HepG2 (cell line): ENCODE results near the gene SH3YL1. TPM values are rescaled to one million over a fixed set of nuclear protein-coding genes. Genes with fewer than 3 reads are reported as not detected.

Experiments
- CC2D1A ChIP-seq: sonication (generic); formaldehyde crosslinking; IDR thresholded peaks from 2 replicates; pipeline ENCODE4 v1.8.1; 2023; ENCODE audit warnings: mild to moderate bottlenecking, missing genetic modification reagents
- ESRRA ChIP-seq: sonication (generic); formaldehyde crosslinking; IDR thresholded peaks from 2 replicates; pipeline ENCODE4 v1.5.1; 2020; ENCODE audit warnings: mild to moderate bottlenecking, low read depth, missing genetic modification reagents
- FOXP1 ChIP-seq, 2 experiments: fragments of 450-650 bp in 1 of 2; IDR thresholded peaks; 2 replicates each; pipeline ENCODE4 v1.6.1; 2017 to 2018; ENCODE audit warnings: antibody characterized with exemption in 1 of 2
- GABPA ChIP-seq, 2 experiments: IDR thresholded peaks; 2 replicates each; pipeline ENCODE4 v1.6.1; 2011 to 2016; ENCODE audit warnings: low read depth in 2 of 2, low read length in 1 of 2, missing biosample characterization in 1 of 2, missing genetic modification characterization in 1 of 2
- GTF3A ChIP-seq: sonication (generic); formaldehyde crosslinking; conservative IDR thresholded peaks from 2 replicates; pipeline ENCODE4 v1.4.0; 2020; ENCODE audit warnings: mild to moderate bottlenecking, missing genetic modification reagents
- HHEX ChIP-seq: IDR thresholded peaks from 2 replicates; pipeline ENCODE4 v1.6.1; 2016; ENCODE audit warnings: control low read depth
- MEIS1 ChIP-seq: sonication (generic); formaldehyde crosslinking; IDR thresholded peaks from 2 replicates; pipeline ENCODE4 v1.9.0; 2021; ENCODE audit warnings: mild to moderate bottlenecking, missing genetic modification reagents, moderate library complexity, borderline replicate concordance
- MYPOP ChIP-seq: sonication (generic); formaldehyde crosslinking; IDR thresholded peaks from 2 replicates; pipeline ENCODE4 v1.8.1; 2023; ENCODE audit warnings: mild to moderate bottlenecking, moderate library complexity, missing genetic modification reagents
- PHB2 ChIP-seq: fragments of 450-650 bp; IDR thresholded peaks from 2 replicates; pipeline ENCODE4 v1.6.1; 2018; ENCODE audit not compliant: partially characterized antibody
- POLR2A ChIP-seq, 2 experiments: IDR thresholded peaks; 2 replicates each; pipeline ENCODE4 v1.6.1; 2011; ENCODE audit warnings: low read depth in 2 of 2, low read length in 2 of 2, mild to moderate bottlenecking in 1 of 2, moderate library complexity in 1 of 2; ENCODE audit not compliant: insufficient read depth in 1 of 2
- POLR2G ChIP-seq: fragments of 200-400 bp; formaldehyde crosslinking; IDR thresholded peaks from 2 replicates; pipeline ENCODE4 v1.6.1; 2018; ENCODE audit warnings: mild to moderate bottlenecking, low read depth, low read length, moderate library complexity
- THAP7 ChIP-seq: sonication (generic); formaldehyde crosslinking; IDR thresholded peaks from 2 replicates; pipeline ENCODE4 v1.8.1; 2023; ENCODE audit warnings: mild to moderate bottlenecking, missing genetic modification reagents
- ZFP1 ChIP-seq: IDR thresholded peaks from 2 replicates; pipeline ENCODE4 v1.6.1; 2016
- ZNF10 ChIP-seq: sonication (generic); formaldehyde crosslinking; IDR thresholded peaks from 2 replicates; pipeline ENCODE4 v1.4.0; 2020; ENCODE audit warnings: mild to moderate bottlenecking, low read depth, missing genetic modification reagents, borderline replicate concordance
- ZNF124 ChIP-seq: sonication (generic); formaldehyde crosslinking; IDR thresholded peaks from 2 replicates; pipeline ENCODE4 v1.4.0; 2020; ENCODE audit warnings: missing genetic modification reagents
- ZNF296 ChIP-seq: sonication (generic); formaldehyde crosslinking; conservative IDR thresholded peaks from 2 replicates; pipeline ENCODE4 v1.5.0; 2020; ENCODE audit warnings: mild to moderate bottlenecking, missing genetic modification reagents
- ZNF513 ChIP-seq: sonication (generic); formaldehyde crosslinking; conservative IDR thresholded peaks from 2 replicates; pipeline ENCODE4 v1.5.0; 2020; ENCODE audit warnings: missing genetic modification reagents
- ZNF530 ChIP-seq: sonication (generic); formaldehyde crosslinking; IDR thresholded peaks from 2 replicates; pipeline ENCODE4 v1.5.0; 2020; ENCODE audit warnings: low read depth, mild to moderate bottlenecking, missing genetic modification reagents
- ZNF569 ChIP-seq: sonication (generic); formaldehyde crosslinking; IDR thresholded peaks from 2 replicates; pipeline ENCODE4 v1.5.0; 2020; ENCODE audit warnings: mild to moderate bottlenecking, missing genetic modification reagents, moderate library complexity, borderline replicate concordance
- ZNF678 ChIP-seq: sonication (generic); formaldehyde crosslinking; IDR thresholded peaks from 2 replicates; pipeline ENCODE4 v1.4.0; 2020; ENCODE audit warnings: mild to moderate bottlenecking, missing genetic modification reagents
- ZSCAN21 ChIP-seq: sonication (generic); formaldehyde crosslinking; IDR thresholded peaks from 2 replicates; pipeline ENCODE4 v1.8.0; 2022; ENCODE audit warnings: mild to moderate bottlenecking, missing genetic modification reagents, moderate library complexity, borderline replicate concordance
- polyA plus RNA-seq, 8 experiments: library from polyadenylated mRNA; depleted of rRNA in 3 of 8; stranded (reverse) in 7 of 8; unstranded in 1 of 8; fragments of >200 nt; fragmentation: Illumina TruSeq in 4 of 8; extraction: Trizol in 4 of 8; gene quantifications; 2 replicates each; pipeline versions ENCODE4 v1.2.1 to v1.2.3, GENCODE V29; 2011 to 2016; ENCODE audit warnings: low read depth in 4 of 8, missing spikeins in 1 of 8, mixed read lengths in 1 of 8; ENCODE audit not compliant: insufficient read depth in 1 of 8
- total RNA-seq, 5 experiments: library from RNA; depleted of rRNA; stranded (reverse); fragments of >200 nt; fragmentation: Illumina TruSeq; extraction: Trizol; gene quantifications; 2 replicates each; pipeline ENCODE4 v1.2.3, GENCODE V29; 2016; ENCODE audit warnings: low read depth in 1 of 5
- TF ChIP-seq, protein P1 (sequence below): sonication (generic); formaldehyde crosslinking; conservative IDR thresholded peaks from 2 replicates; pipeline ENCODE4 v1.4.0; 2020; ENCODE audit warnings: mild to moderate bottlenecking, missing genetic modification reagents, moderate library complexity

The SH3YL1 gene
- total and polyA plus RNA-seq, 2 of the 13 experiments (the other 11 are each of a cell fraction or from before 2014, with no cell fraction given), result 13.0 to 48.2 TPM

GRCh38 chr2:260507-261161 lies 3.2 kb downstream of the SH3YL1 start (continued):
- TF ChIP-seq MEIS1 (CRISPR knock-in tag), result peak; percentile 94
- TF ChIP-seq ZNF296, result no peak
- TF ChIP-seq HHEX, result peak; percentile 94
- peak; percentile 92 for TF ChIP-seq ZSCAN21
- no peak for TF ChIP-seq GABPA (IDR thresholded peaks at IDR 0.05; ENCODE audit: low read depth, low read length)
- peak; percentile 81 for TF ChIP-seq GABPA (CRISPR knock-in tag; IDR thresholded peaks at IDR 0.05; ENCODE audit: low read depth)
- TF ChIP-seq ZNF678 (CRISPR knock-in tag), result no peak
- peak; percentile 82; the same call in 1 of the 2 replicates for TF ChIP-seq MYPOP (CRISPR knock-in tag)
- TF ChIP-seq ZNF530 (CRISPR knock-in tag), result no peak
- TF ChIP-seq, protein P1, sequence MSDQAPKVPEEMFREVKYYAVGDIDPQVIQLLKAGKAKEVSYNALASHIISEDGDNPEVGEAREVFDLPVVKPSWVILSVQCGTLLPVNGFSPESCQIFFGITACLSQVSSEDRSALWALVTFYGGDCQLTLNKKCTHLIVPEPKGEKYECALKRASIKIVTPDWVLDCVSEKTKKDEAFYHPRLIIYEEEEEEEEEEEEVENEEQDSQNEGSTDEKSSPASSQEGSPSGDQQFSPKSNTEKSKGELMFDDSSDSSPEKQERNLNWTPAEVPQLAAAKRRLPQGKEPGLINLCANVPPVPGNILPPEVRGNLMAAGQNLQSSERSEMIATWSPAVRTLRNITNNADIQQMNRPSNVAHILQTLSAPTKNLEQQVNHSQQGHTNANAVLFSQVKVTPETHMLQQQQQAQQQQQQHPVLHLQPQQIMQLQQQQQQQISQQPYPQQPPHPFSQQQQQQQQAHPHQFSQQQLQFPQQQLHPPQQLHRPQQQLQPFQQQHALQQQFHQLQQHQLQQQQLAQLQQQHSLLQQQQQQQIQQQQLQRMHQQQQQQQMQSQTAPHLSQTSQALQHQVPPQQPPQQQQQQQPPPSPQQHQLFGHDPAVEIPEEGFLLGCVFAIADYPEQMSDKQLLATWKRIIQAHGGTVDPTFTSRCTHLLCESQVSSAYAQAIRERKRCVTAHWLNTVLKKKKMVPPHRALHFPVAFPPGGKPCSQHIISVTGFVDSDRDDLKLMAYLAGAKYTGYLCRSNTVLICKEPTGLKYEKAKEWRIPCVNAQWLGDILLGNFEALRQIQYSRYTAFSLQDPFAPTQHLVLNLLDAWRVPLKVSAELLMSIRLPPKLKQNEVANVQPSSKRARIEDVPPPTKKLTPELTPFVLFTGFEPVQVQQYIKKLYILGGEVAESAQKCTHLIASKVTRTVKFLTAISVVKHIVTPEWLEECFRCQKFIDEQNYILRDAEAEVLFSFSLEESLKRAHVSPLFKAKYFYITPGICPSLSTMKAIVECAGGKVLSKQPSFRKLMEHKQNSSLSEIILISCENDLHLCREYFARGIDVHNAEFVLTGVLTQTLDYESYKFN (CRISPR knock-in tag), result peak; percentile 100
- peak; percentile 84 for TF ChIP-seq ESRRA (CRISPR knock-in tag)
- peak; percentile 81; the same call in 1 of the 2 replicates for TF ChIP-seq THAP7 (CRISPR knock-in tag)
- TF ChIP-seq ZNF569 (CRISPR knock-in tag), result no peak; the same call in 1 of the 2 replicates
- no peak for TF ChIP-seq ZNF513 (CRISPR knock-in tag)
- TF ChIP-seq ZNF10 (CRISPR knock-in tag), result no peak
- TF ChIP-seq POLR2G, result peak; percentile 58
- TF ChIP-seq ZNF124 (CRISPR knock-in tag), result peak; percentile 92
- TF ChIP-seq ZFP1 (CRISPR knock-in tag), result peak; percentile 97
- TF ChIP-seq CC2D1A, result peak; percentile 54; the same call in 1 of the 2 replicates
- TF ChIP-seq POLR2A (IDR thresholded peaks at IDR 0.05; ENCODE audit: insufficient read depth in 1 of 2, low read depth in 2 of 2, low read length in 2 of 2), result peak; percentile 68 to 70
- peak; percentile 87 for TF ChIP-seq FOXP1 (IDR thresholded peaks at IDR 0.05)
- TF ChIP-seq FOXP1 (CRISPR knock-in tag; IDR thresholded peaks at IDR 0.05), result peak; percentile 99
- no peak for TF ChIP-seq GTF3A (CRISPR knock-in tag)
- no peak for TF ChIP-seq PHB2
